ENCODE results near the gene KDM4B. TPM values are rescaled to one million over a fixed set of nuclear protein-coding genes. Genes with fewer than 3 reads are reported as not detected.

Gene KDM4B
- total RNA-seq, 1 donor from 2014 or later = 153 TPM

GRCh38 chr19:5136073-5136855 lies 167.4 kb downstream of the KDM4B start:
- no peak overlapping the region for H3K27ac Mint-ChIP-seq (ENCODE audit: unreplicated experiment)
- peaks cover 4% of the 10 kb centered on the region for H3K4me1 Mint-ChIP-seq (ENCODE audit: low read depth, unreplicated experiment)
- TF ChIP-seq CTCF (IDR thresholded peaks at IDR 0.05; ENCODE audit: partially characterized antibody, unreplicated experiment) = no peak
- no peak overlapping the region for H3K4me3 Mint-ChIP-seq (ENCODE audit: unreplicated experiment)
- H3K9me3 Mint-ChIP-seq (ENCODE audit: unreplicated experiment) = peaks cover 15% of the 10 kb centered on the region
- DNase-seq = no peak
- no peaks in the 10 kb centered on the region for H3K36me3 Mint-ChIP-seq (ENCODE audit: unreplicated experiment)
- peaks cover 14% of the 10 kb centered on the region for H3K27me3 Mint-ChIP-seq (ENCODE audit: unreplicated experiment)

DNA sequence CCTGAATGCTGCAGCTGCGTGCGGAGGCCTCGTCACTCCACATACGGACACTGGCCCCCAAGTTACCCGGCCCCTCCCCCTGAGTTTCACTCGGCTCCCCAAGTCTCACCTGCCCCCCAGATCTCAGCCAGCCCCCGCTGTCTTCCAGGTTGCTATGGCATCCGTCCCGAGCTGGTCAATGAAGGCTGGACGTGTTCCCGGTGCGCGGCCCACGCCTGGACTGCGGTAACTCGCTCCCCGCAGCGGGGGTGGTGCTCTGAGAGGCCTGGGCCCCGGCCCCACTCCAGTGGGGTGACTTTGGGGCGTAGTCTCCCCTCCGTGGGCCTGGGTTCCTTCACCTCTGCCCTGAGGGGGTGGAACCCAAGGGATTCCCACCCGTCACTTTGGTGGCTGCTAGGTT lies 168.2 kb downstream of the KDM4B start:
- peaks cover 12% of the 10 kb centered on the region for H3K27me3 Mint-ChIP-seq (ENCODE audit: unreplicated experiment)
- DNase-seq = no peak
- no peak for TF ChIP-seq CTCF (IDR thresholded peaks at IDR 0.05; ENCODE audit: partially characterized antibody, unreplicated experiment)
- no peak overlapping the region for H3K27ac Mint-ChIP-seq (ENCODE audit: unreplicated experiment)
- H3K36me3 Mint-ChIP-seq (ENCODE audit: unreplicated experiment) = no peaks in the 10 kb centered on the region
- peaks cover 14% of the 10 kb centered on the region for H3K9me3 Mint-ChIP-seq (ENCODE audit: unreplicated experiment)
- no peak overlapping the region for H3K4me3 Mint-ChIP-seq (ENCODE audit: unreplicated experiment)
- peaks cover 3% of the 10 kb centered on the region for H3K4me1 Mint-ChIP-seq (ENCODE audit: low read depth, unreplicated experiment)

- H3K4me3 Mint-ChIP-seq (ENCODE audit: unreplicated experiment) = no peak overlapping the region
- H3K27ac Mint-ChIP-seq (ENCODE audit: unreplicated experiment) = no peak overlapping the region
- peak; percentile 61 for DNase-seq
- no peaks in the 10 kb centered on the region for H3K4me1 Mint-ChIP-seq (ENCODE audit: low read depth, unreplicated experiment)
- H3K9me3 Mint-ChIP-seq (ENCODE audit: unreplicated experiment) = peaks cover 12% of the 10 kb centered on the region
- TF ChIP-seq CTCF (IDR thresholded peaks at IDR 0.05; ENCODE audit: partially characterized antibody, unreplicated experiment) = peak; percentile 53
- no peaks in the 10 kb centered on the region for H3K36me3 Mint-ChIP-seq (ENCODE audit: unreplicated experiment)
- H3K27me3 Mint-ChIP-seq (ENCODE audit: unreplicated experiment) = peaks cover 9% of the 10 kb centered on the region
Measured at GRCh38 chr19:5137571-5138124, 168.7 kb downstream of the KDM4B start.

GRCh38 chr19:5138606-5139582 lies 170.0 kb downstream of the KDM4B start:
- peaks cover 11% of the 10 kb centered on the region for H3K27me3 Mint-ChIP-seq (ENCODE audit: unreplicated experiment)
- peak overlapping the region; percentile 28 for H3K27ac Mint-ChIP-seq (ENCODE audit: unreplicated experiment)
- no peak overlapping the region for H3K4me3 Mint-ChIP-seq (ENCODE audit: unreplicated experiment)
- no peak for DNase-seq
- H3K36me3 Mint-ChIP-seq (ENCODE audit: unreplicated experiment) = no peaks in the 10 kb centered on the region
- no peak for TF ChIP-seq CTCF (IDR thresholded peaks at IDR 0.05; ENCODE audit: partially characterized antibody, unreplicated experiment)
- peaks cover 12% of the 10 kb centered on the region for H3K9me3 Mint-ChIP-seq (ENCODE audit: unreplicated experiment)
- H3K4me1 Mint-ChIP-seq (ENCODE audit: low read depth, unreplicated experiment) = peaks cover 3% of the 10 kb centered on the region

Measured in glutamatergic neuron (in vitro differentiated cells).